GM19463 (cell line): ENCODE results near the gene PINLYP.

Source experiments
- ATAC-seq: cut with Tn5 transposase; IDR thresholded peaks from one replicate; pipeline ENCODE4 v1.9.1; 2021; ENCODE audit warnings: mild to moderate bottlenecking, moderate library complexity; ENCODE audit not compliant: unreplicated experiment

The PINLYP gene

DNA sequence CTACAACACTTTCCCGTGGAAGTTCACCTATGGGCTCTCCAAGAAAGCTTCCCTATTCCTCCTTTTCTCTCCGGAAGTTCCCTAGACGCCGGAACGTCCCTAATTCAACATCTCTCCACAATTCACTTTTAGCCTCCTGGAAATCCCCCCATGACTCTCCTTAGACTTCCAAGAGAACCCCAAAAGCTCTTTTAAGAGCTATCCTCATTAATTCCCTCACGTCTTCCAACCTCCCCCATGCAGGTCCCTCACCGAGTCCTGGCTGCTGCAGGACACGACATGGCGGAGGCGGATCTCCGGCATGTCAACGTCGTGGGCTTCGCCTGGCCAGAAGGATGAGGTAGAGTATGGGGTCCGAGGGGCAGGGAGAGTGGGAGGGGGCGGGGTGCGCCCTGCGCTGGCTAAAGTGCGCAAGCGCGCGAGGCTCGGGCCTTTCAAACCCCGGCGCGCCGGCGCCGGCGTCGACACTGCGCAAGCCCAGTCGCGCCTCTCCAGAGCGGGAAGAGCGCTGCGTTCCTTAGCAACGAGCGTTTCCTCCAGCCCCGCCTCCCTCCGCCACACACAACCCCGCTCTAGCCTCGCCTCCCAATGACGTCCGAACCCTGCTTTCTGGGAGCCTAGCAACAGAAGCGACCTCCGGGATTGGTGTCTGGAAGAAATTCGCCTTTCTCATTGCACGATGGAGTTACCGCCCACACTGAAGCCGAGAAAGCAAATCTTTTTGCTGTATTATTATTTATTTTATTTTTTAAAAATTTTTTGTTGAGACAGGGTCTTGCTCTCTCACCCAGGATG lies at the start of gene PINLYP, which contains the start of gene XRCC1:
PINLYP (plus strand) TSS at position 646 of the 795 bp plus-strand sequence. CDS start 1,391 bp downstream, outside the sequence.
XRCC1 (minus strand) TSS at position 372 of the 795 bp plus-strand sequence; CDS start at position 303, 69 bp downstream.
- peak; percentile 98 for ATAC-seq

DNA sequence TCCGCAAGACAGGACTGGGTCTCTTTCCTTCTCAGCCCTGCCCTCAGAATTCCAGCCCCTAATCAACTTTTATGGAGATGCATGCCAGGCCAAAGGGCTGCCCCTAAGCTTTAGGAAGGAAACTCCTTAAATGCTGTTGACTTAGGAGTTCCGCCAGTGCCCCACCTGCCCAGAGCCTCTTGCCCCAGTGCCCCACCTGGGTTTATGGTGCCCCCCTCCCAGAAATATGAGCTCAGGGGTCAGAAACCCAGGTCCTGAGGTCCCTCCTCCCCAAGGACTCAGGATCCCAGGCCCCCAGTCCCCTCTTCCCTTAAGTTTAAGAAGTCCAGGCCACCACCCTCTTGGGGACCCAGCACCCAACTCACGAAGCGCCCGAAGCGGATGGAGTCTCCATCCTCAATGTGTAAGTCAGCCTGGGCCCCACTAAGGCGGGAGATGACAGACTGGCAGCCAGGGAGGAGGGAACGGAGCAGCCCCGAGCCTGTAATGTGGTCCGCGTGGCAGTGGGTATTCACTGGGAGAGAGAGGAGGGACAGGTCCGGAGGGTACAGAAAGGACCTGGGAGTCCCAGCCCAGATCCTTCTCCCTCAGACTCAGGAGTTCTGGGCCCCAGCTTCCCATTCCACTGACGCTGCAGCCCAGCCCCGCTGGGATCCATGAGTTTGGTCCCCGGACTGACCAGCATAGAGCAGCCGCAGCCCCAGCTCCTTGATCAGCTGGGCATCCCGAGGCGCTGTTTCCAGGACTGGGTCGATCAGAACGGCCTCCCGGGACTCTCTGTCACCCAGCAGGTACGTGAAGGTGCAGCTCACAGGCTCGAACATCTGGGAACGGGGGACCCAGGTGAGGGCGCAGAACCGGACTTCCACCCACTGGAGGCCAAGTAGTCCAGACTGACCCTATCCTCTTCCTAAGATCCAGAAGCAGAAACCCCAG lies 49.5 kb upstream of the PINLYP start:
- ATAC-seq, result no peak

DNA sequence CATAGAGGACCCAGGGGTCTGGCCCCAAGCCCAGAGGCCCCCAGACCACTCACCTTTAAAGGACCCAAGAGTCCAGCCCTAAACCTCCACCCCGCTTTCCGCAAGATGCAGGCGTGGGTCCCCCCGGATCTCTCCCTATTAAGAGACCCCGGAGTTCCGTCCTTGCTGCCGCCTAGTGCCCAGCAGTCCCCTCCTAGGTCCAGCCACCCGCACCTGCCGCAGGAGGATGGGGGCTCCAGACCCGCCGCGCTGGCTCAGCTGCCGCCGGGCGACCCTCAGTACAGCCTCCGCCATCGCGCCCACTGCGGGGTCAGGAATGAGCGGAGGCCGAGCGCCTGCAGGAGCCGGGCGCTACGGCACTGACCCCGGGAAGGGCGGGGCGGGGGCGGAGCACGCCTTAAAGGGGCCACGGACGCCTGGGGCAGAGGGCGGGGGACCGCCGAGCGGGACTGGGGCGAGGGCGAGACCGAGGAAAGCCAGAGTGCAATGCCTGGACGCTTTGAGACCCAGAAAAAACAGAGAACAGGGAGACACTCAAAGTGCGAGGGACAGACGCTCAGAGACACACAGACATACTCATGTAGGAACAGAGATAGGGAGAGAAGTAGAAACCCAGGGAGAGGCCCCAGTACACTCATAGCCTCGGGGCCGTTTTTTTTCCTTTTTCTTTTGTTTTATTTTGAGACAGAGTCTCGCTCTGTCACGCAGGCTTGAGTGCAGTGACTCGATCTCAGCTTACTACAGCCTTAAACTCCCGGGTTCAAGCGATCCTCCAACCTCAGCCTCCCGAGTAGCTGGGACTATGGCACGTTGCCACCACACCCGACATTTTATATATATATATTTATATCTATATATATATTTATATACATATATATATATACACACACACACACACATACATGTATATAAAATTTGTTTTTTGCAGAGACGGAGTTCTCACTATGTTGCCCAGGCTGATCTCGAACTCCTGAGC lies 48.4 kb upstream of the PINLYP start, which contains the start of gene ETHE1:
ETHE1 (minus strand) TSS at position 318 of the 976 bp plus-strand sequence; CDS start at position 294, 24 bp downstream.
- peak; percentile 82 for ATAC-seq

DNA sequence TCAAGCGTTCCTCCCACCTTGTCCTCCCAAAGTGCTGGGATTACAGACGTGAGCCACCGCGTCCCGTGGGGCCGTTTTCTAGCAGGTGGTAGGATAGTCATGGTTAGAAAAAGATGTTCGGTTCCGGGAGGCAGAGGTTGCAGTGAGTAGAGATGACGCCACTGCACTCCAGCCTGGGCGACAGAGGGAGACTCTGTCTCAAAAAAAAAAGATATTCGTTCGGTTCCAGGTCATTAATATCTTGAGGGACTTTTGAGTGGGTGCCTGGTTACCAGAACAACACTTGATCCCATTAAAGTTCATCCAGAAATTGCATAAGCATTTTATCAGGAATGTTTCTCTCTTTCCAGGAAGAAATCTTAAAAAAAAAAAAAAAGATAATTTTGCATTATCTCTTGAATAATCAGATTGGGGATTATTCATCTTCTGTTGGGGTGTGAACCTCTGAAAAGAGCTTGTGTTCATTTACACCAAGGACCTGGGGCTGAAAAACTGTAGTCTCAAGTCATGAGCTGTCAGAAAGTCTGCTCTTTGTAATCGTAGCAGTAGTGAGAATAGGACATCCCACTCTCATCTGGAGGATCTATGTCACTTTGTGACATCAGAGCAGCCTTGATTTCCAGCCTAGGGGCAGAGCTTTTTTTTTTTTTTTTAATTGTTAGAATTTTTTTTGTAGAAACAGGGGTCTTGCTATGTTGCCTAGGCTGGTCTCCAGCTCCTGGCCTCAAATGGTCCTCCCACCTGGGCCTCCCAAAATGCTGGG lies 47.6 kb upstream of the PINLYP start:
- ATAC-seq, result no peak

DNA sequence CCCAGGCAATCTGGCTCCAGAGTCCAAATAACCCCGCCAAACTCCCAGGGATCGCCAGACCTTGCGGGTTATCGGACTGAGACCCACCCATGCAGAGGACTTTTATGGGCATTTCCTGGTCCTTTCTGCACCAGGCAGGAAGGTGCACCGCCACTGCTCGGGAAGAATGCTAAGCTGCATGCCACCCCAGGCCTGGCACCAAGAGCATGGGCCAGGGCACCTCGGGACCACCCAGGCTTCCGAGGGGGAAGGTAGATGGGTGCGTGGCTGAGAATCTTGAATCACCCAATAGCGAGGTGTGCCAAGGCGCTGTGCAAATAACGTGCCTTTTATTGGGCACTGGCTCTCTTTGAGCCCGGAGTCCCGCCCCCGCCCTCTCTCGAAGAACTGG lies 43.0 kb upstream of the PINLYP start:
- no peak for ATAC-seq

DNA sequence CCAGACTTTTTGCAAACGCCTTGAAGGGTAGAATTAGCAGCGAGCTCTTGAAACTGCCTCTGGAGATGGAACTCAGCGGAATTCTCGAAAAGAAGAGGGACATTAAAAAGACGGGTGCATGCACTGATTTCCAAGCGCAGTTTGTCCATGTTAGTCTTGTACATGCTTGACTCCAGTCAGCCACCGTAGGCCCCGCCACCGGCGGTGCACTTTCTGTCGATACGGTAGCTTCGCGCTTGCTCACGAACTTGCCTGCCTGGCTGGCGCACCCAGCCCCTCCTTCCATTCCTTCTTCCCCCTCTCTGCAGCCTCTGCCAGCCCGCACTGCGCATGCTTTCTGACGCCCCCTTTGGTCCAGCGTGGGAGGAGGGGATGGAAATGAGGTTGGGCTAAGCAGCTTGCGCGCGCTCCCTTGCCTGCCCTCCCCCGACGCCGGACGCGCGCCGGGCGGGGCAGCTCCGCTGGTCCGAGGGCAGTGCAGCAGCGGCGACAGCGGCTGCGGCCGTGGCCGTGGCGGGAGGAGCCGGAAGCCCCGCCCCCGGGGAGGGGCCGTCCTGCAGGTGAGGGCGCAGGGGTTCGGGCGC lies 42.5 kb upstream of the PINLYP start, which contains the start of gene ZNF575:
ZNF575 (plus strand) TSS at position 227 of the 584 bp plus-strand sequence. CDS start 1,235 bp downstream, outside the sequence.
- ATAC-seq, result peak; percentile 62

DNA sequence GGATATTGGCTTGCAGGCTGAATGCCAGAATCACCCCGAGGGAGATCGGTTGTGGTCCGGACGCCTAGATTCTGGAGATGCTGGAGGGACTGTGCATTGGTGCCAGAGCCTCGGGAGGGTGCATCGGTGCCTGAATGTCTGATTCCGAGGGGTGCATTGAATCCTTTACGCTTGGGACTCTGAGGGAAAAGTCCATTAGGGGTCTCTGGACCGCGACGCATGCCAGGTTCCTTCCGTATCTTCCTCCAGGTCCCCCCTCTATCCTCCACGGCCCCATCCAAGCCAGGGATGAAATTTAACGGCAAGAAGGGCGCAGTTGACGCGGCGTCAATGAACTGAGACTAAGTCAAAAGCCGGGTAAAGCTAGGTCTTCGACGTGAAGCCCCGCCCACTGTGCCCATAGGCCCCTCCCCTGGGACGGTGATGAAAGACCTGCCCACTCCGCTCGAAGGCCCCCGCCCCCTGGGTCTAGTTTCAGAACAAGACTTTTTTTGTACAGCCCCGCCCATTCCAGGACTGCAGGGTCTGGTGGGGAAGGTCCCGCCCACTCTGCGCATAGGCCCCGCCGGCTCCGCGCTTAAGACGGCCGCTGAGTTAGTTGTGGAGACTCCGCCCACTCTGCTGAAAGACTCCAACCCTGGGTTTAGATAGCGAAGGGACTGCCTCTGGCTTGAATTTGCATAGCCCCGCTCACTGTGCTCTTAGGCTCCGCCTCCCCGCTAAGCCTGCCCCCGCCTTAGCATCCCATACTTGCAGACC lies 41.9 kb upstream of the PINLYP start:
- ATAC-seq, result peak; percentile 51

DNA sequence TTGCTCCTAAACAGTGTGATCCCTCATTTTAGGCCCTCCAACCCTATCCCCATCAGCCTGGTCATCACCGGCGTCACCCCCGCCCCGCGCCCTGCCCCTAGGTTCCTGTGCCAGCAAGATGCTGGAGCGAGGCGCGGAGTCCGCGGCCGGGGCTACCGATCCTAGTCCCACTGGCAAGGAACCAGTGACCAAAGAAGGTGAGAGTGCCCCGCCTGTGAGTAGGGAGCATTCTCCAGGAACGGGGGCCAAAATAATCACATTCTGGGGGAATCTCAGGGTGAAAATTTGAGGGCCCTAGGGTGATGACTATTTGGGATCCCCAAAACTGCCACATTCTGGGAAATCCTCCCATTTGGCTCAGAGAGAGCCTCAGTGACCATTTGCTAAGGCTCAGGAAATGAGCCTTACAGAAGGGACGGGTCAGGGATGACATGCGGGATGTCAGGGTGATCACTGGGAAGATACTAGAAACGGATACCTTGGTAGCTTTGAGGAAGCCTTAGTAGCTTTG lies 41.2 kb upstream of the PINLYP start:
- ATAC-seq, result no peak

DNA sequence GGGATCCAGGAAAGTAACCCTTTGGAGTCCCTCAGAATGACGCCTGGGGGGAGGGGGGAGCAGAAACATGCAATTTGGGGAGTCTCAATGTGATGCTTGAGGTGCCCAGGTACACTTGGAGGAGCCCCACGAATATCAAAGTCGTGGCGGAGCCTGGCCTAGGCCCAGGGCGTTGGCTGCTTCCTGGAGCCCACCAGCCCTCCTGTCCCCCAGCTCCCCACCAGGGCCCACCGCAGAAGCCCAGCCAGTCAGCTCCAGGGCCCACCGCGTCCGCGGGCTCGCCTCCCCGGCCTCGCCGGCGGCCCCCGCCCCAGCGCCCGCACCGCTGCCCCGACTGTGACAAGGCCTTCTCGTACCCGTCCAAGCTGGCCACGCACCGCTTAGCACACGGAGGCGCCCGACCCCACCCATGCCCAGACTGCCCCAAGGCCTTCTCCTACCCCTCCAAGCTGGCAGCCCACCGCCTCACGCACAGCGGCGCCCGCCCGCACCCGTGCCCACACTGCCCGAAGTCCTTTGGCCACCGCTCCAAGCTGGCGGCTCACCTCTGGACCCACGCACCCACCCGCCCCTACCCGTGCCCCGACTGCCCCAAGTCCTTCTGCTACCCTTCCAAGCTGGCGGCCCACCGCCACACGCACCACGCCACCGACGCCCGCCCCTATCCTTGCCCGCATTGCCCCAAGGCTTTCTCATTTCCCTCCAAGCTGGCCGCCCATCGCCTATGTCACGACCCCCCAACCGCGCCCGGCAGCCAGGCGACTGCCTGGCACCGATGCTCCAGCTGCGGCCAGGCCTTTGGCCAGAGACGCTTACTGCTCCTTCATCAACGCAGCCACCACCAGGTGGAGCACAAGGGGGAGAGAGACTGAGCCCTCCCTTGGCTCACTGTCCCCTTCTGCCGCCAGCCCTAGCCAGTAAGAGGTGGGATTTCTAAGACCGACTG lies 40.5 kb upstream of the PINLYP start:
- ATAC-seq, result no peak

DNA sequence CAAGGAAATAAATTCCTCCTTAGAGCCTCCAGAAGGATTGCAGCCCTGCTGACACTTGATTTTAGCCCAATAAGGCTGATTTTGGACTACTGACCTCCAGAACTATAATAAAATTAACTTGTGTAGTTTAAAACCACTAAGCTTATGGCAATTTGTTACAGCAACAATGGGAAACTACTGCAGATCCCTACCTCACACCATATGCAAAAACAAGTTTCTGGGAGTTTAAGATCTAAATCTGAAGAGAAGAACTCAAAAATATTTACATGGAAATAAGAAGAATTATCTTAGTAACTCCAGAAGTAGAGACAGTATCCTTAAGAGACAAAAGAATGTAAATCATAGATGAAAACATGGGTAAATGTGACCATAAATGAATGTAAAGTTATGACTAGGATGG lies 36.7 kb upstream of the PINLYP start:
- no peak for ATAC-seq

DNA sequence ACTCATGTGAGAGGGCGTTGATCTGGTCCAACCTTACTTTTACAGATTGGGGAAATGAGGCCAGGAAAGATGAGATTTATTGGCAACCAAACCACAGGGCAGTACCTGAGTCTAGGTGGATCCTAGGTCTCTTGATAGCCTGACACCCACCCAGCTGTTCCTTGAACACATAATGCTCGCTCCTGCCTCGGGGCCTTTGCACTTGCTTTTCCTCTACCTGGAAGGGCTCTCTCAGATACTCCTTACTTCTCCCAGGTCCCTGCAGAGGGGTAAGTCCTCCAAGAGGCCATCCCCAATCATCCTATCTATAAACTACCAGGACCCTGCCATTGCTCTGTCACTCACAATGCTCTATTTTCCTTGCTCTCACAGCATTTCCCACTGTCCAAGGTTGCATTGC lies 35.2 kb upstream of the PINLYP start:
- no peak for ATAC-seq

DNA sequence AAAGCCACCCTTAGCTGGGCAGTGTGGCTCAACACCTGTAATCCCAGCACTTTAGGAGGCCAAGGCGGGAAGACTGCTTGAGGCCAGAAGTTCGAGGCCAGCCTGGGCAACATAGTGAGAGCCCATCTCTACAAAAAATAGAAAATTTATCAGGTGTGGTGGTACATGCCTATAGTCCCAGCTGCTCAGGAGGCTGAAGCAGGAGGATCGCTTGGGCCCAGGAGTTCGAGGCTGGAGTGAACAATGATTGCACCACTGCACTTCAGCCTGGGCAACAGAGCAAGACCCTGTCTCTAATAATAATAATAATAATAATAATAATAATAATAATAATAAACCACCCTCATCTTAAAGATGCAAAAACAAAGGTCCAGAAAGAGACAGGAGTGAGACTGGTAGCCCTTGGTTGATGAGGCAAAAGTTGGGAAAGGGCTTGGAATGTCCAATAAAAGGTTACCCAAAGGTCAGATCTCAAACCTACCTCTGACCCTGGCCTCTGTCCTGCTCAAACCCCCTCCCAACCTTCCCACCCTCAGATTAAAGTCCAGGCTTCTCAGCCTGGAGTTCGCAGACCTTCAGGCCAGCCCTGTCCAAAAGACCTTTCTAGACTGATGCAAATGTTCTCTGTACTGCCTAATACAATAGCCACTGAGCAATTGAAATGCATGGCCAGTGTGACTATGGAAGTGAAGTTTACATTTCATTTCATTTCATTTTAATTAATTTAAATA lies 33.5 kb upstream of the PINLYP start:
- ATAC-seq, result no peak

DNA sequence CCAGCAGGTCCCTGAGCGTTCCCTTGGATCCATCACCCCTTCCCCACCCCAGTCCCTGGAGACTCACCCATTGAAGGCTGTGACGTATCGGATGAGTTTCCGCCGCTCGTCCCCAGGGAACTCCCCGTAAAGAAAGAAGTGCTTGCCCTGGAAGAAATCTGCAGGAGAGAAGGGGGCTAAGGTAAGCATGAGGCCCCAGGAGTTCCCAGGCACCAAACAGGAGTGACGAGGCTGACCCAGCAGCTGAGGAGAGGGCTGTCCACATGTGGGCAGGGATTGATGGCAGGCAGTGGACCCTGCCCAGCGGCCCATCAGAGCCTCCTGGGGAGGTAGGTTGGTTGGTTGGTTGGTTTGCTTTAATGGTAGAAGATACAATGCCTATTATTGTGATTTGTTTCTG lies 31.5 kb upstream of the PINLYP start:
- no peak for ATAC-seq

DNA sequence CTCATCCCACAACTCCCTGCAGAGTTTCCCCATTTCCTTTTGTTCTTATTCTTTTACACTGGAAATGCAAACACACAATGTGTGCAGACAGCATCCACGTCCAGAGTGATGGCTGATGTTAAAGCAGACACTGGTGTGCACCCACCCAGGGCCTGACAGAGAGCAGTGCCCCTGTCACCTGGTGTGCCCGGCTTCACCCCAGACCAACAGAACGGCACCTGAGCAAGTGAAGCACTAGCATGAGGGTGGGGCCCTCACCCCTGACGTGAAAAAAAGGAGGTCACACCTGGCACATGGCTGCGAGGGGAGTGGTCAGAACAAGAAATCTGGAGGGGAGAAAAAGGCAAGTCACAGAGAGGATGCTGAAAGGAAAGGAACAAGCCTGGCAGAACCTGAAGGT lies 30.3 kb upstream of the PINLYP start:
- no peak for ATAC-seq

DNA sequence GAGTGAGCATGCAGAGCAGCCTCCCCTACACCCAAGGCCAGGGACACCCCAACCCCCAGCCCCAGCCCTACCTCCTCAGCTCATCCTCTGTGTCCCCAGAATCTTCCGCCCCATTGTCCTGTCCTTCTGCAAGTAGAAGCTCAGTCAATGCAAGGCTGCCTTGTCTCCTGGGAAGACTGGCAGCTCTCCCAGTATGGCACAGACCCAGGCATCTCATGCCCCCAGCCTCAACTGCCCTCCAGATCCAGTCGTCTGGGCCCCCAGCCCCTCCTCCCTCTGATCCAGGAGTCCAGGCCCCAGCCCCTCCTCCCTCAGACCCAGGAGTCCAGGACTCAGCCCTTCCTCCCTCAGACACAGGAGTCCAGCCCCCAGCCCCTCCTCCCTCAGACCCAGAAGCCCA lies 29.6 kb upstream of the PINLYP start:
- no peak for ATAC-seq

DNA sequence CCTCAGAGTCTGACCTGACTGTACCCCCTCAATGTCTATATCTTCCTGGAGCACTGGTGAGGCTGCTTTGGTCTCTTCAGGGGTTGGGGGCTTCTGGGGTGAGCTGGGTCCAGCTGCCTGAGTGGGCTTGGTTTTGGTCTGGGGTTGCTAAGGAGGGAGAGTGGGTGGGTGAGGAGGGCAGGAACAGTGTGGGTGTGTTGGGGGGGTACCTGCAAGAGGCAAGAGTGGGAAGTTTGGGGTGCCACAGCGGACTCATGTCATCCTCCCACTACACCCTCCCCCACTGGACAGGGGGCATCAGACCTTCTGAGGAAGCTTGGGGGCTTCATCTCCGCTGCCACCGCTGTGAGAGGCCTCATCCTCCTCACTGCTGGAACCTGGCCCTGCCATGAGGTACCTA lies 29.0 kb upstream of the PINLYP start:
- ATAC-seq, result no peak
